ENCODE measurements around the gene GYPB.
"Not testable (repeated sequence)": the region's sequence is repeated elsewhere in the genome, so short reads cannot be mapped to it uniquely, and the experiment has no call there.

DNA sequence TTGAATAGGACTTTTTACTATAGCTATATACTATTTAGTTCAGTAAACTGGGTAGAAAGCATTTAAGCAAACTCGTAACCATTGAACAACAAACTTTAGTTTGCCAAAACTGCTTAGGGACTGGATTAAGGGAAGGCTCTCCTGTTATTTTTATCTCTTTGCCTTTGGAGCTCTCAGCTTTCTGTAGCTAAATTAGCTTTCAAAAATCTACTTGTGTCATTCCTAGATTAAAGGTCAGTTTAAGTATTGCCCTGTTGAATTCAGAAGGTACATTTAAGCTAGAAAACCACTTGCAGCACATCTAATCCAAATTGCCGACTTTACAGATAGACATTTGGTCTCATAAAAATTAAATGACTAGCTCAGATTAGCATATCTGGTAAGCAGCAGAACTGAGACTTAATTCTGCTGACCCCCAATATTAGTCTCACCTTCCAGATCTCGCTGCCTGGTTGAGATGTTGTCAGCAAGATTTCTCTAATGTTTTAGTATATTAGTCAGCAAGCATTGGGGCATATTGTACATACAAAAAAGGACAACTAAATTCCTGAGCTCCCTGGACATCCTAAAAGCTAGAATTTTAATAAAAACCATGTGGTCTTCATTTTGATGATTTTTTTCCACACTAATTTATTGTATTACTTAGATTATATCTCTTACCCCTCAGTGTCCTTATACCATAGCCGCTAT is 14.2 kb downstream of the GYPB start:
- not testable (repeated sequence) for TF ChIP-seq ZNF274 (IDR thresholded peaks at IDR 0.05; ENCODE audit: low read depth, low read length); YY1 (IDR thresholded peaks at IDR 0.05; ENCODE audit: insufficient read depth, insufficient read length)
